Stimulated activated CD4-positive, alpha-beta T cell treated with anti-CD3 and anti-CD28 coated beads, Interleukin-4, amount 100 ng/mL, for 24 hours (primary cell): Measurements from ENCODE around the gene SQSTM1.

ENCODE experiments used
- DNase-seq: peaks from one replicate; pipeline ENCODE4 v3.0.0-alpha.2; 2020

SQSTM1 gene

DNA sequence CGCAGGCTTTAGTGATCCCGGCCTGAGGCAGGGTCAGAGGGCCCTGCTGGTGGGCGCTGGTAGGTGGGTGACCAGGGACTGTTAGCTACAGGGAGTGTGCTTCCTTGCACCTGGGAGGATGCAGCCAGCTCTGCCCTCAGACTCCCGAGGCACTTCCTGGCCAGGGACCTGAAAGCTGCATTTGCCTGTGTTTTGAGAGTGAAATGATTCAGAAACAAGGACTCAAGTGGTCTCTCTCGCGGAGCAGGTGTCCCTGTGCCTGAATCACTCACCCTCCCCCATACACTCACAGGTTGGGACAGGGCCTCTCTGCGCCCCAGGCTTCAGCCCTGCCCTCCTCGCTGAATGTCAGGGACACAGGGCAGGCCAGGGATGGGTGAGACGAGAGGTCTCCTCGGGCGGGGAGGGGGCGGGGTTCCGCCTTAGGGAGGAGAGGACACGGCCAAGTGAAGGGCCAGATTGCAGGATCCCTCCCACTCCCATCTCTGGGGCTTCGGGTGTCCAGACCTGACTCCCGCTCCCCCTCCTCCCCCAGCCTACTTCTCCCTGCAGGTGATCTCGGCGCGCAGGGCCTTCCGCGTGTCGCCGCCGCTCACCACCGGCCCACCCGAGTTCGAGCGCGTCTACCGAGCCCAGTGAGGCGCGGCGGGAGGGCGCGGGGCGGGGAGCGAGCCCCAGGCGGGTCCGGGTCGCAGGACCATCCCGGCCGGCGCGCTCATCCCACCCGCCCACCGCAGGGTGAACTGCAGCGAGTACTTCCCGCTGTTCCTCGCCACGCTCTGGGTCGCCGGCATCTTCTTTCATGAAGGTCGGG is 25.4 kb upstream of the SQSTM1 start:
- no peak for DNase-seq

DNA sequence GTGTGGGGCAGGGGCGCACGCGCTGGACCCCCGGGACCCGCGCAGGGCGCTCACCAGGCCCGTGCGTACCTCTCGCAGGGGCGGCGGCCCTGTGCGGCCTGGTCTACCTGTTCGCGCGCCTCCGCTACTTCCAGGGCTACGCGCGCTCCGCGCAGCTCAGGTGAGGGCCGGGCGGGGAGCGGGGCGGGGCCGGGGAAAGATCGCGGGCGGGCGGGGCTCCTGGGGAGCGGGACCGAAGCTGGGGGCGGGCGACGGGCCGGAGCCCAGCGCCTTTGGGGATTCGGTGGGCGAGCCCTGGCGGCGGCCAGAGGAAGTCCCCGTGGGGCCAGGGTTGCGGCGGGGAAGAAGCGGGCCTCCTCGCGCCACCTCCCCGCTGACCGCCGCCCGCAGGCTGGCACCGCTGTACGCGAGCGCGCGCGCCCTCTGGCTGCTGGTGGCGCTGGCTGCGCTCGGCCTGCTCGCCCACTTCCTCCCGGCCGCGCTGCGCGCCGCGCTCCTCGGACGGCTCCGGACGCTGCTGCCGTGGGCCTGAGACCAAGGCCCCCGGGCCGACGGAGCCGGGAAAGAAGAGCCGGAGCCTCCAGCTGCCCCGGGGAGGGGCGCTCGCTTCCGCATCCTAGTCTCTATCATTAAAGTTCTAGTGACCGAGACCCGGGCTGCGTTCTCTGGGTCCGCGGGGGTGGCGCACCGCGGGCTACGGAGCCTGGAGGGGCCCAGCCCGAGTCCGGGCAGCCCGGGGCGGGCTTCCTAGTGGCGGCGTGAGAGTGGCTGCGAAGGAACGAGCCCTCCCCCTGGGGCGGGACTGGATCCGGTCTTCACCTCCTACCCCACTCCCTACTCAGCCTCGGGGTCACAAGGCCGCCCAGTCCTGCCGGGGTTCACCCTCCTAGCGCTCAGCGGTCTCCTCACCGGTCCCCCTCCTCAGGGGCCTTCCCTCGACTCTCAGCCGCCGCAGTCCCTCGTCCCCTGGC is 24.6 kb upstream of the SQSTM1 start:
- peak; percentile 67 for DNase-seq

GRCh38 chr5:179796877-179797608 is 23.7 kb upstream of the SQSTM1 start:
- DNase-seq, result no peak

DNA sequence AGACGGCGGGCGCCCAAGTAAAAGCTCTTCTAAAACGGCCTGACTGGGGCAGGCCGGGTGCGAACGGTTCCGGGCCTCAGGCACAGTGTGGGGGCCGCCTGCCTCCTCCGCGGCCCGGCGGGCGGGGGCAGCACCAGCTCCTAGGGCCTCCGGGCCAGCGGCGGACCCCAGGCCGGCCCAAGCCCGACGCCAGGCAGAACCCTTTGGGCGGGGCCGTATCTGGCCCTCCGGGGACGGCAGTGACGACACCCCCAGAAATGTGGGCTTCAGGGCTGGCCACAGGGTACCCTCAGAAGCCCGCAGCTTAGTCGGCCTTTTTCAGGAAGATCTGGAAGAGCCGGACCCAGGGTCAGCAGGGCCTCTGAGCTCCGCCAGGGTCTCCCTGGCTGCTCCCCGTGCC is 23.0 kb upstream of the SQSTM1 start:
- no peak for DNase-seq

- DNase-seq, result no peak
Measured at GRCh38 chr5:179798144-179798770, 22.4 kb upstream of the SQSTM1 start.

DNA sequence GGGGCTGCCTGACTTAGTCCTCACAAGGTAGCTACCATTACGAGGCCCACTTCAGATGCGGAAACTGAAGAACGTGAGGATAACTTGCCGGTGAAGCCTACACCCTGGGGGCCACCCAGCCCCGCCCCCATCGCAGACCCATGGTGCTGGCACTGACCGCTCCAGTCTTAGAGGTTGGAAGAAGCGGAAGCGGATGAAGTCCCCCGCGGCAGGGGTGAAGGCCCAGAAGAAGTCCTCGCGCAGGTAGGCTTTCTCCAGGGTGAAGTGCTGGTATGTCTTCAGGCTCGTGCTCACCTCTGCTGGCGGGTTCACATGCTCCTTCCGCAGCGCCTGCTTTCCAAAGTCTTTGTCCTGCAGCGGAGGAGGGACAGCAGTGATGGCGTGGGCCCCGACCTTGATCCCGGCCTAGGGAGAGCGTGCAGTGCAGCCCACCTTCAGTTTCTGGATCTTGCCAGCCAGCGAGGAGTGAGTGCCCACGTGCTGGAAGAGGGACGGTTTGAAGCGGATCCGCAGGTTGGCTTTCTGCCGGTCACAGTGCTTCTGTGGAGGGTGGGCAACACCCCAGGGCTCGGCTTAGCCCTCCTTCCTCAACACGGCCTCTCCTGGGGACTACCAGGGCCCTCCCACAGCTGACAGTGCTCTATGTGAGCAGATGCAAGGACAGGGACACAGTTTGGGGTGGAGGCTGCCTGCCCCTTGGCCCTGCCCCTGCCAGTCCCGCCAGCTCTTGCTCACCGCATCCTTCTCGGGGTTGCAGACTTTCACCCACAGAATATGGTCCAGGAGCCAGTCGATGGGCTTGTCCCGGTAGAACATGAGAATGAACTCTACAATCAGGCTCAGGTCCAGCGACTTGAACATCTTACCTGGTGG is 21.7 kb upstream of the SQSTM1 start:
- DNase-seq, result no peak

DNA sequence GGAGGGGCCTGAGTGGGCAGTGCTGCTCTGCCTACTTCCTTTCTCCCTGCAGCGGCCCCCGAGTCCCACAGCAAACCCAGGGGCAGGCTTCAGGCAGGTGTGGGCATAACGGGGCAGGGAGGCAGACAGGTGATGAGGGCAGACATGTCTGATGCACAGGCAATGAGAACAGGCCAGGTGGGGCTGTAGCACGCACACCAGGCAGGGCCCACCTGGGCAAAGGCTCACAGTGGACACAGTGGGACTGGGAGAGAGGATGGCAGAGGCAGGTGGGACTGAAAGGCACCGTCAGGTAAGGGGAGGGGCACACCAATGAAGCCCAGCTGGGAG is 21.1 kb upstream of the SQSTM1 start:
- DNase-seq, result no peak

- DNase-seq, result no peak
Measured at GRCh38 chr5:179800071-179800695, 20.5 kb upstream of the SQSTM1 start.

DNA sequence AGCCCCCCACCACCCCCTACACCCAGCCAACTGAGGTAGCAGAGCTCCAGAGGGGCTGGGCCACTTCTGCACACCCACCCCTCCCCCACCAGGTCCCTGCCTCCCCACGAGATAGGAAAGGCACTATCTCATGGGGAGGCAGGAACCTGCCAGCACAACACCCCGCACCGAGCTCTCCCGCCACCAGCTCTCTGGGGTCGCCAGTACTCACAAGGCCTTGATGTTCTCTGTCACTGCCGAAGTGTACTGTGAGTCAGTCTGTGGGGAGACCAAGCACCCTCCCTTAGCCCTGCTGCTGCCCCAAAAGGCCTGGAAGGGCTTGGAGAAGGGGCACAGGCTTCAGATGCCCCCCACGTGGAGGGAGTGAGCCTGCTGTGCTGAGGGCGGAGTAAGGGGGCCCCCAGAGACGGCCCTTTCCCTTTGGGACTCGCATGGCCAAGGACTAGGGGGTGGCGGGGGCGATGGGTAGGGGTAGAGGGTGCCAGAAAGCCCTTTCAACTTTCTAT is 20.0 kb upstream of the SQSTM1 start:
- DNase-seq, result no peak

- peak; percentile 87 for DNase-seq
Measured at GRCh38 chr5:179801304-179802206, 19.1 kb upstream of the SQSTM1 start.

DNA sequence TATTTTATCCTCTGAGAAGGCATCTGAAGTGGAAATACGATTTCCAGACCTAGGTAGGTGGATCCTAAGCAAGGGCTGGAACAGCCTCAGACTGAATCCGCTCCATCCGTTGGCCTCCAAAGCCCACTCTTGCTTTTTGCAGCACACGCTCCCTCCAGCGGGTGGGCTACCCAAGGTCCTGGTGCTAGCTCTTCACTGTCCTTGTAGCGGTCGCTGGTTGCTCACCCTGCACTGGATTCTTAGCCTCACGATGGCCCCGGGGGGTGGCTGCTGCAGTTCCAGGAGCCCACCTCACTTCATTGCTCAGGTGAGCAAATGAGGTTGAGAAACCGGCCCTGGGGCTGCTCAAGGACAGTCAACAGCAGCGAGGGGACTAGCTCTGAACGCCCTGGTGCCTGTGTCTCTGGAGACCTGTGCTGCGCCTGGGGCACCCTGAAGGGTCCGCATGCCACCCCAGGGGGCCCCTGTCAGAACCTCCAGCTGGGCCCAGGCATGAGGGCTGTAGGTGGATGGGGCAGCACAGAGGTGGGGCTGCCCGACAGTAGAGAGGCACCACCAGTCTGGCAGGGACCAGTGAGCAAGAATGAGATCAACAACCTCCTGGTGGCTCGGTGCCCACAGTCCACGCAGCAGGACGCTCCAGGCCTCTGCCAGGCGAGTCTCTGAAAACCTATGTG is 18.4 kb upstream of the SQSTM1 start:
- no peak for DNase-seq

GRCh38 chr5:179802950-179803562 is 17.6 kb upstream of the SQSTM1 start:
- no peak for DNase-seq

GRCh38 chr5:179803651-179804554 is 16.8 kb upstream of the SQSTM1 start:
- DNase-seq, result peak; percentile 54

DNA sequence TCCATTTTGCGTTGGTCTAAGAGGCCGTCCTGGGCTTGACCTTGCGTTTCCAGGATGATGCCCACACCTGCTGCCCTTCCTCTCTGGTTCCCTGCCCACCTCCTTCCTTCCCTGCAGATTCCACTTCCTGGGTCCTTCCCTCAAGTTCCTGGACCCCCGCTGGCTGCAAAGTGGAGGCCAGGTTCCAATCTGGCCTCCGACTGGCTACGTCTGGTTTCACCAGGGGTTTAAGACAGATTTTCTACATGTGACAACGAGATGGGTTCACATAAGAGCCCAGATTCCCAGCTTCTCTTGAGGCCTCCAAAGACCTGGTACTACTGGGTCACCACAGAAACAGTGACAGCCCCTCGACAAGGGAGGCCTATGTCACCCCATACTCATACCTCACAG is 16.2 kb upstream of the SQSTM1 start:
- DNase-seq, result no peak

DNA sequence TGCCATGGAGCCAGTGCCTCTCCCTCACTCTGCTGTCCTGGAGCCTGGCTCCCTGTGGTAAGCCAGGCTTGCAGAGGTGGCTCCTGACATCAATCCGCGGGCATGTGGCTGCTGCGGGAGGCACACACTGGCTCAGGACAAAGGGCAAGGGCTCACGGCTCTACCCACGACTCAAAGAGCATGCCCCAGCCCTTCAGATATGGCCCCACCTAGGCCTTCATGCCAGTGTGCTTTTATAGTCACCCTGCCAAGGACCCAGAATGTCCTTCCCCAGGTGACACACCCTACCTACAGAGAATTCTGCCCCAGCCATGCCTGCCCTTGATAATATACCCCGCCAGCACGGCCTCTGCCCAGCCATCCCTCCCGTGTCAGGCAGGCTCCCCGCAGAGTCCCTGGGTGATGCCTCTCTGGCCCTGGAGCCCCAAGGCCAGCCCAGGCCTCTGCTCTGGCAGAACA is 15.6 kb upstream of the SQSTM1 start:
- no peak for DNase-seq

DNA sequence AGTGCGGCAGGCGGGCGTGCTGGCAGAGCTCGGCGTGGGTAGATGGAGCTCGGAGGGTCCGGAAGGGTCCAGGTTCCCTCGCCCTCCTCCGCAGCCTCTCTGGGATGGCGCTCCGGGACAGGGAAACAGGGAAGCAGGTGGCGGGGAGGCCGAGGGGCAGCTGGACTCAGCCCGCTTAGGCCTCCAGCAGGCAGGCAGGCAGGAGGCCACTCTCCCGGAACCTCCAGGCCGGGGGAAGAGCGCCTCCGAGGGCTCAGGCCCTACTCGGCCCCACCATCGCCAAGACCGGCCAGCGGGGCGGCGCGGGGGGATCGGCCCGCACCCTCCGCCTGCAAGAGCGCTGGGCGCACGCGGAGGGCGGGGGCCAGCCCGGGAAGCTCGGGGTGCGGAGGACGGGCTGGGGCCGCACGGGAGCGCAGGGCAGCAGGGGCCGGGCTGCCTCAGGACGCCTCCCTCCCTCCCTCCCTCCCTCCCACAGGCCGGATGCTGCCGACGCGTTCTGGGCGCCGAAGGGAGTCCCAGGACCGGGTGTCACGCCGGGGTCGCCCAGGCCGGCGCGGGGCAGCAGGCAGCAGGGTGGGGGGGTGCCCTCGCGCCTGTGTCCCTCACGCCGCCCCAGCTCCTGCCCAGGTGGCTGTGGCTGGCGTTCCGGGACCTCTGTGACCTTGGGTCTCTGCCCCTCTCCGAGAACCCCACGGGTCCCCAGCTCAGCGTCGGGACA is 15.0 kb upstream of the SQSTM1 start:
- DNase-seq, result peak; percentile 26
